SJCRH30 (cell line): ENCODE measurements around the gene UGT3A2. TPM values are rescaled to one million over a fixed set of nuclear protein-coding genes. Genes with fewer than 3 reads are reported as not detected.

Source experiments
- DNase-seq, 2 experiments: peaks; one replicate each; pipeline ENCODE4 v3.0.0-alpha.2; 2015 to 2020
- H3K27ac ChIP-seq: fragments of 250-450 bp; sonication (Bioruptor Pico); 2 replicates; pipeline ENCODE4 v1.5.1; 2020; ENCODE audit warnings: mild to moderate bottlenecking, moderate library complexity
- H3K27me3 ChIP-seq: fragments of 250-450 bp; sonication (Bioruptor Pico); 2 replicates; pipeline ENCODE4 v1.5.1; 2020; ENCODE audit warnings: mild to moderate bottlenecking, moderate library complexity
- H3K36me3 ChIP-seq: fragments of 250-450 bp; sonication (Bioruptor Pico); 2 replicates; pipeline ENCODE4 v1.5.1; 2020; ENCODE audit warnings: mild to moderate bottlenecking, moderate library complexity
- H3K4me1 ChIP-seq: fragments of 250-450 bp; sonication (Bioruptor Pico); 2 replicates; pipeline ENCODE4 v1.5.1; 2020; ENCODE audit warnings: mild to moderate bottlenecking, moderate library complexity
- H3K4me3 ChIP-seq: fragments of 250-450 bp; sonication (Bioruptor Pico); 2 replicates; pipeline ENCODE4 v1.5.1; 2020; ENCODE audit warnings: mild to moderate bottlenecking, moderate library complexity
- H3K9me3 ChIP-seq: fragments of 250-450 bp; sonication (Bioruptor Pico); replicated peaks from 2 replicates; pipeline ENCODE4 v1.5.1; 2020; ENCODE audit warnings: mild to moderate bottlenecking, moderate library complexity
- total RNA-seq: library from RNA; depleted of rRNA; stranded (reverse); fragments of >200 nt; shearing (Covaris generic); gene quantifications from 2 replicates; pipeline ENCODE4 v1.2.3, GENCODE V29; 2014; rRNA removed

The UGT3A2 gene
- not detected in 2 replicates for total RNA-seq

GRCh38 chr5:36066540-36067210, at the start of gene UGT3A2:
Gene UGT3A2, minus strand, starts transcription at chr5:36066882. Its CDS starts 93 bp downstream, at chr5:36066789.
- H3K27ac ChIP-seq = no peak within 1 kb of the TSS
- DNase-seq = no peak
- H3K36me3 ChIP-seq = no peaks in the 10 kb centered on the region
- no peak within 1 kb of the TSS for H3K4me3 ChIP-seq
- no peaks in the 10 kb centered on the region for H3K4me1 ChIP-seq
- H3K27me3 ChIP-seq = no peaks in the 10 kb centered on the region; the same call in 1 of the 2 replicates
- 0 out of 2 replicates have a peak, but pooled peaks cover 3% of the 10 kb centered on the region for H3K9me3 ChIP-seq

DNA sequence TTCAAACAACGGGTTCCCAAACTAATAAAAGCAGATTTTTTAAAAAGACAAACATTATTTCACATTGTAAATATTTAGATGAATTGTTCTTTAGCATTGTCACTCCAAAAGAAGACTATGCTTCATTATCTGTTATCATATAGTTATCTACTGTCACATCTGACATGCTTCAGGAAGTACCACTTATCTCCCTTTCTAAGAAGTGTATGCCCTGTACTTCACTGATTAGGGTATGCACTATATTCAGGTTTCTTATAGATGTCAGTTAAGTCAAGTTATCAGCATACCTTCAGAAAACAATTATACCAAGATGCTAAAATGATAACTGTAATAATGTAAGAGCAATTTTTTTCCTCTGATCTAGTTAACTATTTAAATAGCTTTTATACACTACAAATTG, 44.6 kb upstream of the UGT3A2 start:
- Histone ChIP-seq H3K4me3 (no peak overlapping the region), H3K9me3 (no peaks in the 10 kb centered on the region), H3K27me3 (no peaks in the 10 kb centered on the region), H3K36me3 (peaks cover 28% of the 10 kb centered on the region), H3K4me1 (no peaks in the 10 kb centered on the region), H3K27ac (no peak overlapping the region)
- DNase-seq = no peak

DNA sequence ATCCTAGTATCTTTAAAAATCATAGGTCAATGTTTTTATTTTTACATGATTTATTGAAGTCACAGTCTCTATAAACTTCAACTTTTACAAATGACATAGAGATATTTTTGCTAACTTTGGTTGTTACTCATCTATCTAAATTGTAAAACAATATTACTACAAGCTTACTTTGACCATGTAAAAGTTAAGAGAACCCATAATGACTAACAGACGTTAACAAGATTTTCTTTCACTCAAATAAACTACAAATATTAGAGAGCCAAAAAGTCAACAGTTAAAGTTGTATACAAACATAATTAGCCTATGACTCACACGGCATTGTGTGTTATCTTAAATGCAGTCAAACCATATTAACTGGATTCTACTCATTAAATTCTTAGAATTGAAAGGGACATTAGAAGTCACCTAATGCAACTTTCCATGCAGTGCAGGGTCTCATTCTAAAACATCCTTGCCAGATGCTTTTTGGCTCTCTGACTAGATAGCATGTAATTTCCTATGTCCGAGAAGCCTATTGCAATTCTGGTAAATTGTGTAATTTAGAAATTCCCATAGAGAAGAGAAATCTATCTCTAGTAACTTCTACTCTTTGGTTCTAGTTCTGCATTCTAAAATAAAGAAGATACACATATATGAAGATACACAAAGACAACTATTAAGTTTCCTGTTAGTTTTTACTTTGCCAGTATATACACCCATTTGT, 42.2 kb upstream of the UGT3A2 start:
- Histone ChIP-seq H3K9me3 (no peaks in the 10 kb centered on the region), H3K4me3 (no peak overlapping the region), H3K27ac (no peak overlapping the region), H3K36me3 (peaks cover 15% of the 10 kb centered on the region), H3K27me3 (no peaks in the 10 kb centered on the region), H3K4me1 (no peaks in the 10 kb centered on the region)
- no peak for DNase-seq

GRCh38 chr5:36105819-36106218, 39.1 kb upstream of the UGT3A2 start:
- Histone ChIP-seq H3K9me3 (no peaks in the 10 kb centered on the region), H3K4me3 (no peak overlapping the region)
- no peak for DNase-seq

GRCh38 chr5:36099748-36100147, 33.1 kb upstream of the UGT3A2 start:
- Histone ChIP-seq H3K9me3 (no peaks in the 10 kb centered on the region), H3K36me3 (no peaks in the 10 kb centered on the region), H3K4me1 (no peaks in the 10 kb centered on the region), H3K4me3 (no peak overlapping the region), H3K27me3 (no peaks in the 10 kb centered on the region), H3K27ac (no peak overlapping the region)
- no peak for DNase-seq

More at GRCh38 chr5:36105819-36106218, 39.1 kb upstream of the UGT3A2 start:
- no peaks in the 10 kb centered on the region for H3K4me1 ChIP-seq
- H3K27me3 ChIP-seq = no peaks in the 10 kb centered on the region
- no peak overlapping the region for H3K27ac ChIP-seq
- peaks cover 15% of the 10 kb centered on the region for H3K36me3 ChIP-seq

- no peak for DNase-seq
- Histone ChIP-seq H3K36me3 (no peaks in the 10 kb centered on the region), H3K4me1 (no peaks in the 10 kb centered on the region), H3K27ac (no peak overlapping the region), H3K27me3 (no peaks in the 10 kb centered on the region), H3K9me3 (0 out of 2 replicates have a peak, but pooled peaks cover 3% of the 10 kb centered on the region), H3K4me3 (no peak overlapping the region)
These were observed 29.8 kb upstream of the UGT3A2 start for GRCh38 chr5:36096486-36096885.

- Histone ChIP-seq H3K4me1 (peaks cover 10% of the 10 kb centered on the region), H3K27ac (no peak overlapping the region), H3K9me3 (peaks cover 6% of the 10 kb centered on the region; the same call in 1 of the 2 replicates), H3K27me3 (no peaks in the 10 kb centered on the region), H3K36me3 (no peaks in the 10 kb centered on the region), H3K4me3 (no peak overlapping the region)
- peak; percentile 64 to 75 for DNase-seq
These were observed 23.3 kb upstream of the UGT3A2 start for GRCh38 chr5:36089989-36090388.

- Histone ChIP-seq H3K4me3 (peak overlapping the region; percentile 43), H3K9me3 (peaks cover 6% of the 10 kb centered on the region; the same call in 1 of the 2 replicates), H3K36me3 (no peaks in the 10 kb centered on the region), H3K27me3 (no peaks in the 10 kb centered on the region), H3K4me1 (peaks cover 10% of the 10 kb centered on the region), H3K27ac (no peak overlapping the region; the same call in 1 of the 2 replicates)
- DNase-seq = peak; percentile 75 to 91
These were observed 12.6 kb upstream of the UGT3A2 start for GRCh38 chr5:36079200-36079781.

DNA sequence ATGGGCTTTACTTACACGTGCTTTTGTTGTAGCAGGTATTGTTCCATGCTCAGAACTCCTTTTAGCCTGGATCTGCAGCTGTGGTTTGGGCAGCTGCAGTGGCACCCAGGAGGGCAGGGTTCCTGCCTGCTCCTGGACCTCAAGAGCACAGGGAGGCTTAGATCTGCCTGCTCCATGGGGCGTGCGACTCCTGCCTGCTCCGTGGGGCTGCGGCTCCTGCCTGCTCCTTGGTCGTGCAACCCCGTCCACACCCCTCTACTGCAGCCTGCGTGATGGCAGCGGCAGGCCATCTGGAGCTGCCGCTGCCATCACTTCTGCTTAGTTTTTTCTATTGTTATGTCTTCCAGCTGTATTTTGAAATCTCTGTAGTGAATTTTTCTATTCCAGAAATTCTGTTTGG, 11.7 kb upstream of the UGT3A2 start:
- no peaks in the 10 kb centered on the region for H3K36me3 ChIP-seq
- peak in 1 of 2 experiments; percentile 33 for DNase-seq
- no peaks in the 10 kb centered on the region for H3K27me3 ChIP-seq
- no peak overlapping the region for H3K4me3 ChIP-seq
- no peaks in the 10 kb centered on the region for H3K9me3 ChIP-seq
- H3K4me1 ChIP-seq = peaks cover 10% of the 10 kb centered on the region
- no peak overlapping the region for H3K27ac ChIP-seq

GRCh38 chr5:36073595-36074216, 7.0 kb upstream of the UGT3A2 start:
- no peaks in the 10 kb centered on the region for H3K36me3 ChIP-seq
- peak; percentile 23 to 60 for DNase-seq
- H3K4me1 ChIP-seq = no peaks in the 10 kb centered on the region; the same call in 1 of the 2 replicates
- no peak overlapping the region for H3K27ac ChIP-seq
- H3K27me3 ChIP-seq = no peaks in the 10 kb centered on the region
- H3K4me3 ChIP-seq = no peak overlapping the region
- H3K9me3 ChIP-seq = 0 out of 2 replicates have a peak, but pooled peaks cover 3% of the 10 kb centered on the region

GRCh38 chr5:36070687-36071571, 4.2 kb upstream of the UGT3A2 start:
- no peak overlapping the region for H3K27ac ChIP-seq
- H3K4me1 ChIP-seq = no peaks in the 10 kb centered on the region
- H3K9me3 ChIP-seq = 0 out of 2 replicates have a peak, but pooled peaks cover 3% of the 10 kb centered on the region
- H3K4me3 ChIP-seq = no peak overlapping the region
- H3K36me3 ChIP-seq = no peaks in the 10 kb centered on the region
- no peaks in the 10 kb centered on the region for H3K27me3 ChIP-seq
- no peak for DNase-seq

DNA sequence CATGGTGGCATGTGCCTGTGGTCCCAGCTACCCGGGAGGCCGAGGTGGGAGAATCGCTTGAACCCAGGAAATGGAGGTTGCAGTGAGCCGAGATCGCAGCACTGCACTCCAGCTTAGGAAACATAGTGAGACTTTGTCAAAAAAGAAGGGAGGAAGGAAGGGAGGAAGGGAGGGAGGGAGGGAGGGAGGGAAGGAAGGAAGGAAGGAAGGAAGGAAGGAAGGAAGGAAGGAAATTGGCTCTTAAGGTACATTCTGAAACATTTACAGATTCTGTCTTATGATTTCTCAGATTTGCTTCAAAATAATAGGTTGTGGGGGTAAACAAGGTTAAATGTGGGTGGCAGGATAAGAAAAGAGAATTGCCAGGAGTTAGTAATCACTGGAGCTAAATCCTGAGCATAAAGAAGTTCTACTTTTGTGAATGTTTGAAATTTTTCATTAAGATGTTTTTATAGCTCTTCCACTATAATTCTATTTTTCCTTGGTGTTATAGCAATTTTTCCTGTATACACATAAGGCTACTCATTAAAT, 2.1 kb upstream of the UGT3A2 start:
- no peak overlapping the region for H3K27ac ChIP-seq
- H3K27me3 ChIP-seq = no peaks in the 10 kb centered on the region; the same call in 1 of the 2 replicates
- H3K4me1 ChIP-seq = no peaks in the 10 kb centered on the region
- H3K36me3 ChIP-seq = no peaks in the 10 kb centered on the region
- H3K9me3 ChIP-seq = 0 out of 2 replicates have a peak, but pooled peaks cover 3% of the 10 kb centered on the region
- H3K4me3 ChIP-seq = no peak overlapping the region
- DNase-seq = no peak

DNA sequence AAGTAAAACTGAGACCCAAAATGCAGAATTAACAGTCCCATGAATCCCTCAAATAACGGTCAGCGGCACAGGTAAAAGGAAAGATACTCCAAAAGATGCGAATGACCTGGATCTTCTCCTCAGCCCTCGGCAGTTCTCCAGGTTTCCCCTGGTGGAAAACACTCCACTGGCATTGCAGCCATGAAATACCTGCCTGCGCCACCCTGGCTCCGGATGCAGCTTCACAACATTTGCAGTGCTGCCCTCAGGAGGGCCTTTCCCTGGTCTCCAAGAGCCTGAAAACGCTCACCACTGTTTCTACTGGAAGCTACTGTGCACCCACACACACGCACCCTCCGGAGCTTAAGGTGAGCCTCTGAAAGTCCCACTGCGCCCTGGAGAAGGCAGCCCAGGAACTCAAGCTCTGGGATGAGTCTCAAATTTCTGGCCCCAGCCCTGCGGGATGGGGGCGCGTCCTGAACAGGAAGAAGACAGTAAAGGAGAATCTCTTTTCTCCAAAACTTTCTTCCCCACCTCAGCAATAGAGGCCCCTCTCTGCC, 612 bp downstream of the UGT3A2 start:
- Histone ChIP-seq H3K4me1 (no peaks in the 10 kb centered on the region), H3K36me3 (no peaks in the 10 kb centered on the region), H3K4me3 (no peak overlapping the region), H3K27me3 (no peaks in the 10 kb centered on the region; the same call in 1 of the 2 replicates), H3K9me3 (0 out of 2 replicates have a peak, but pooled peaks cover 3% of the 10 kb centered on the region), H3K27ac (no peak overlapping the region)
- no peak for DNase-seq
